HG03175 (cell line): ENCODE measurements around the gene ARHGAP21.
"Not testable (repeated sequence)": the region's sequence is repeated elsewhere in the genome, so short reads cannot be mapped to it uniquely, and the experiment has no call there.

Experiments
- ATAC-seq: cut with Tn5 transposase; IDR thresholded peaks from one replicate; pipeline ENCODE4 v1.9.1; 2021; ENCODE audit warnings: mild to moderate bottlenecking, moderate library complexity; ENCODE audit not compliant: unreplicated experiment

The ARHGAP21 gene

DNA sequence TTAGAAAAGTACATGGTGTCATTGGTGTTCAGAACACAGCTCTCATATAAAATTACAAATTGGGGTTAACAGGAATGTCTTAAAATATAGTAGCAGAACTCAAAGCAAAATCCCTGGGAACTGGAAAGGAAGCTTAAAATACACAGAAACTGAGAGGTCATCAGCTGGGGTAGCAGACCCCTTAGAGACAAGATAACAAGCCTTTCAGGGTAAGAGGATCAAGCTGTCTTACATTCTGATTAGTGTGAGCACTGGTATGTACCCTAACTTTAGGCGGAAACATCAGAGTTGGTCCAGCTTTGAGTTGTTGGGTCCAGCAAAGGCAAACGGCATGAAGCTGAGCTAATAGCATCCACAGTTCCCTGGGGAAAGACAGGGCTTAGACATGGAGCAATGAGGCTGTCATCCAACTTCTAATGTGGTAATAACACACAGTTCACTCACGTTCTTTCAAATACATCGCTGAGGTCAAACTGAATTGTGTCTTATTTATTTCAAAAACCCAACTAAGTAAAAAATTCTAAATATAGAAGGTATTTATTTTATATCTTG, 32.6 kb downstream of the ARHGAP21 start:
- no peak for ATAC-seq

DNA sequence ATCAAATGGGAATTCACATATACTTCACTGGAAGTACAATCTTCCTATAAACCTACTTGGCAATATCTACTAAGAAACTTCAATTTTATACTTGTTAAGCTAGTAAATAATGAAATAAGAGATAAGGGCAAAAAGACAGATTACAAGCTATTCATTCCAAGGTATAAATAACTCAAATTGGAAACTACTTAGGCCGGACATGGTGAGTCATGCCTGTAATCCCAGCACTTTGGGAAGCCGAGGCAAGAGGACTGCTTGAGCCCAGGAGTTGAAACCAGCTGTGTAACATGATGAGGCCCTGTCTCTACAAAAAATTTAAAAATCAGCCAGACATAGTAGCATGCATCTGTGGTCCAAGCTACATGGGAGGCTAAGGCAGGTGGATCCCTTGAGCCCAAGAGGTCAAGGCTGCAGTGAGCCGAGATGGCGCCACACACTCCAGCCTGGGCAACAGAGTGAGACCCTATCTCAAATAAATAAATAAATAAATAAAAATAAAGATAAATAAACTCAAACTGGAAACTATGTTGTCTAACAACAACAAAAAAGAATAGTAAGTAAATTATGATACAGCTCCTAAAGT, 37.6 kb downstream of the ARHGAP21 start:
- no peak for ATAC-seq

DNA sequence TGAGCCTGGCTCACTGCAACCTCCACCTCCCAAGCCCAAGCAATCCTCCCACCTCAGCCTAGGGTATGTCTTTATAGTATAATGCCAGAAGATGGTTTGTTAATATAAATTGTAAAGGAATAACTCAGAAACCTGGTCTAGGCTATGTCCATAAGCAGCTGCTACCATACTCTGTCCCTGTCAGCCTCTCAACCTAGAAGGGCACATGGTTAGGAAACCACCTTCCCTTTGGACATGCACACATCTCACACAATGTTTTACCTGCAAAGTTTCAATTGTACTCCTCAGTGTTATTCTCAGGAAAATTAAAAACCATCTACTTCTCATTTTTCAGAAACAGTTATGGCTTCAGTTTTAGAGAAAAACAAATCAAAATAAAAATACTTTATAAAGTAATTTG, 40.1 kb downstream of the ARHGAP21 start:
- no peak for ATAC-seq

DNA sequence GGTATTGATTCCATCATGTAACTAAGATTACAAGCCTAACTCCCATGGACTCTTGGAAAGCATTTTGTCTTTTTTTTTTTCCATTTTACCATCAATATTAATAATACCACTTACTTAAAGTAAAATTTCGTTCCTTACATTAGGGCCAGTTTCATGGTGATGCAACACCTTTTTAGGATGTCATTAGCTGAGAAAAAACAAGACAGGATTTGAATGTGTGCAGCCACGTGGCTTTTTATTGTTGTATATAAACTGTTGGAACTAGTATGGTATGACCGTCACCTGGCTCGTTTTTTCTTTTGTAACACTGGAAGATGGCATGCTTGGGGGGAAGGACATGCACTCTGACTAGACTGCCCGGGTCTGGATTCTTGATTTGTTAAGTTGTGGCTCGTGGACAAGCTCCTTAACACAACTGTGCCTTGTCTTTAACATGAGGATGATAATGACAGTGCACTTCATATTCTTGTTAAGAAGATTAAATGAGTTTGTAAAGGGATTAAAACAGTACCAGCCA, 42.1 kb downstream of the ARHGAP21 start:
- no peak for ATAC-seq

DNA sequence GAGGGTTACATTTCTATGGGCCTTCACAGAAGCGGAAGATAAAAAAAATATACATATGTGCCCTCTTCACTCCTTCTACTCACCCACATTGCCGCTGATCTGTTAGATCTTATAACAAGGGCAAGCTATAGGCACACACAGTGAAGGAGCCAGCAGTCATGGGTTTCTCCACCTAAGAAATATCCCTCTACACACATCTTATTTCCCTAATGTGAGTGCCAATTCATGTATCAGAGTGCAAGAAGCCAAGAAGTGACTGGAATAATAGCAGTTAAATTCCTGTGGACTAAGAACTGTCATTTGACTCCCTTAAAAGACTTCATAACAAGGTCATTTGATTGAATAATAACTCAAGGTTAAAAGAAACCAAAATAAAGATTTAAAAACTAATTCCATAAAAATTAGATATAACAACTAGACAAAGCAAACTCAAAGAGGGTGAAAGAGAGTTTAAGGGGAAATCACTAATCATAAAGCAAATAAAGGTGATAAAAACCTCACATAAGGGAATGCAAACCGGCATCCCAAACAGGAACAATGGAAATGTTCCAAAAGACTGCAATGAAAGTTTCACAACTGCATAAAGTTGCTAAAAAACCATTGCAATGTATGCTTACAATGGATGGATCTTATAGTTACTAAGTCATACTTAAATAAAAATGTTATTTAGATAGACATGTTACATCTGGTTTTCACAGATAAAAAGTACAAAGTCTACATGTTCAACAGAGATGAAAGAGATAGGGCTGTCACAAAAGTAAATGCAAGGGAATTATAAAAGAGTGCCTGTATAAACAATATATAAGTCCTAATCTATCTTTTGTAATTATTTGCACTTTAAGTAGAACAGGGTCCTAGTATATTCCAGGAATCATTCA, 42.8 kb downstream of the ARHGAP21 start:
- ATAC-seq, result no peak

DNA sequence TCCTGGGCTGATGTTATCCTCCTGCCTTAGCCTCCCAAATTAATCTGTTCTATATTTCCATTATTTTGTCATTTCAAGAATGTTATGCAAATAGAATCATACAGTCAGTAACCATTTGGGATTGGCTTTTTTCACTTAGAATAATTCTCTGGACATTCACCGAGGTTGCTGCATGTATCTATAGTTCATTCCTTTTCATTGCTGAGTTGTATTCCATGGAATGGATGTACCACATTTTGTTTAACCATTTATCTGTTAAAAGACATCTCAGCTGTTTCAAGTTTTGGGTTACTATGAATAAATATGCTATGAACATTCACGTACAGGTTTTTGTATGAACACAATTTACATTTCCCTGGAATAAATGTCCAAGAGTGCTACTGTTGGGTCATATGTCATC, 44.9 kb downstream of the ARHGAP21 start:
- ATAC-seq, result no peak

DNA sequence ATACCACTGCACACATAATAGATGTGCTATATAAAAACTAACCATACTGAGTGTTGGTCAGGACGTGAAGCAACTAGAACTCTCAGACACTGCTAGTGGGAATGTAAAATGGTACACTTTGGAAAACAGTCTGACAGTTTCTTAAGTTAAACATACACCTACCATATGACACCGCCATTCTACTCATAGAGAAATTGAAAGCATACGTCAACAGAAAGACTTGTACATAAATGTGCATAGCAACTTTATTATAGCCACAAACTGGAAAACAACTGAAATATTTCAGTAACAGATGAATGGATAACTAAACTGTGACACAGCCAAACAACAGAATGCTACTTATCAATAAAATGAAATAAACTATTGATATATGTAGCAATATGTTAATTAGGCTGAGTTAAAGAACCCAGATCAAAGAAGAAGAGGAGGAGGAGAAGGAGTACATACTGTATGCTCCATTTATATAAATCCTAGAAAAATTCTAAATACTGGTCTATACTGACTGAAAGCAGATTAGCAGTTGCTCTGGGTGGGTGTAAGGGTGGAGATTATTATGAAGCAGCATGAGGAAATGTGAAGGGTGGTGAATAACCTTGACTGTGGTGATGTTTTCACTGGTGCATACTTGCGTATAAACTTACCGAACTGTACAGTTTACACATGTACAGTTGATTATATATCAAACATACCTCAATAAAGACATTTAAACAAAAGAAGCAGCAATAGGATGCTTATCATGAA, 48.6 kb downstream of the ARHGAP21 start:
- peak; percentile 52 for ATAC-seq

DNA sequence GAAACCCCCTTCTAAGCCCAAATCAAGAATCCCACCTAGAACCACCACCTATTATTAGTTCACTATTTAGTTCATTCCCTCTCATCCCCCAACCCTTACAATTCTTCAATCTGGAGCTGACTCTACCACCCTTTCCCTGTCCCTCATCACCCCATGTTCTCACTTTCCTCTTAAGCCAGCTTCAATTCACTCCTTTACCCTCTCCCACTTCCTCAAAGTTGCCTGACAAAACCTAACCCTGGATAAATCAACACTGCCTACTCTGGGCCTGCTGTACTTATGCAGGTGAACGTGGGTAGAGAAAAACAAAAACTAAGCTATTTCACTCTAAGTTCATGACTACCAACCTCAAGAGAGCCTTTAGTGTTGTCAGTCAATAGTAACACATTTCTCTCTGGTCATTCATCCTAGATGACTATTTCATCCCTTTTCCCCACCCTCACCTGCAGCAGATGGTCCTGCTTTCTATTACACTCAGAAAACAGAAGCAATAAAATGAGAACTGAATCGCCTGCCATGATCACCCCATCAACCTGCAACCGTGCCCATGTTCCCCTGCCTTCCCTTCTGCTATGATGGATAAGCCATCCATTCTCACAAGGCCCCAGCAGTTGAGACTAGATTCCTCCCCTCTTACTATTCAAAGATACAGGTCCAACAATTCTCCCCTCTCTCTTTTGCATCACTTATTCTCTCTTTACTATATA, 52.6 kb downstream of the ARHGAP21 start:
- ATAC-seq, result no peak

DNA sequence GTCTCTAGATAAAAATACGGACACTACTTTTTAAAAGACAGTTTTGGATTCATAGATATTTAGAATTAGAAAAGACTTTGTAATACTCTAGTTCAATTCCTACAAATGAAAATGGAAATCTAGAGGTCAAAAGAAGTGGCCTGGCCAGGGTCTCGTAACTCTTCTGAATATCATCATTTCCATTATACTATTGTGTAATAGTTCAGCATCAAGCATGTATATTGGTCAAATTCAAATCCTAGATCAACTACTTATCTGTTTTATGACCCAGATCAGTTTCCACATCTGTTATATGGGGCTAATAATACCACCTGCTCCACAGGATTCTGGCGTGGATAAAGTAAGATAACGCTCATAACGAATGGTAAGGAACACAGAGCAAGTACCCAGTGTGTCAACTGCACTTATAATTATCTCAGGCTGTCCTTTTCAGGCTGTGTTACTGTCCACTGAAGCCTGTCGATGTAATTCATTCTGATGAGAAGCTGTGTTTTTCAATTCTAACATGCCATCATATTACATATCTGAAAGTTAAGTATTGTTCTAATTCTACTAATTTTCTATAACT, 54.3 kb downstream of the ARHGAP21 start:
- no peak for ATAC-seq

DNA sequence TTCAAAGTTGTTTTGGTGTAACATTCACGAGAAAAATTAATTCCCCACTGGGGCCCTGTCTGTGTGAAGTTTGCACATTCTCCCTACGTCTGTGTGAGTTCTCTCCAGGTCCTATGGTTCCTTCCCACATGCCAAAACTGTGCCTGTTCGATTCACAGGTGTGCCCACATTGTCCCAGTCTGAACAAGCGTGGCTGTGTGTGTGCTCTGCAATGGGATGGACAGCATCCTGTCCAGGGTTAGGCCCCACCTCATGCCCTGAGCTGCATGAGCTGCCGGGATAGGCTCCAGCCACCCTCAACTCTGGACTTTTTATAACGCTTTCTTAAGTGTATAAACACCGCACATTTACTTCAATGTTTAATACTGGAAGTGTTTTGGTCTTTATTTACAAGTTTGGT, 55.4 kb downstream of the ARHGAP21 start:
- no peak for ATAC-seq

DNA sequence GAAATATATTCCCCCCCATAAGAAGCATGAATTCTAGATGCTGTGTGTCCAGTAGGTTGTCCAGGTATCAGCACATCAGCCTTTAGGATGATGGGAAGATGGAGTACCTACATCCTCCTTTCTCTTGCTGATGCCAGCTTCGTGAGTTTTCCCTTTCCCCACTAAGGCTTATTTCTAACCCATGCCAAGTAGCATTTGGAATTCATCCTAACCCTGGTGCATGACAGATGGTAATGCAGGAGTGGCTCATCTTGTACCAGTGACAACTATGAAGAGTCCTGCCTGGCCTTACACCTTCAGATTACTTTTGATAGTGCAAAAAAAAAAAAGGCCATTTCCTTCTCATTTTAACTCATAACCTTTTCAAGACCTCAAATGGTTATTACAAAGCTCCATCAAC, 58.7 kb downstream of the ARHGAP21 start:
- ATAC-seq, result no peak

DNA sequence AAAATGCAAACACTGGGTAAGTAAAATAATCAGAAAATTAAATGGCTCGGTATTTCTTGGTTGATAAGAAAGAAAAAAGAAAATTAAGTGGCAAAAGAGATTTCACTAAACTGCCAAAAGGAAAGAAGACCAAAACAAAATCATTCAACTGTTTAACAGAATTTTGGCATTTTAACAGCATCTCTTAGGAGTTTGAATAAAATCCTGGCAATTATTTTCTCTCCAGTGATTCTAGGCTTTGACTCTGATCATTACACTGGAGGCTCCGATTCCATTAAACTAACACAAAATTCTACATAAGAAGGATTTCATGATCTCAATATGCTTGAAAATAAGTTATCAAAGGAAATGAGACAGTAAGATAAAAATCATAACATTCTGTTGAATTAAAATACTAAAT, 62.3 kb downstream of the ARHGAP21 start:
- no peak for ATAC-seq

DNA sequence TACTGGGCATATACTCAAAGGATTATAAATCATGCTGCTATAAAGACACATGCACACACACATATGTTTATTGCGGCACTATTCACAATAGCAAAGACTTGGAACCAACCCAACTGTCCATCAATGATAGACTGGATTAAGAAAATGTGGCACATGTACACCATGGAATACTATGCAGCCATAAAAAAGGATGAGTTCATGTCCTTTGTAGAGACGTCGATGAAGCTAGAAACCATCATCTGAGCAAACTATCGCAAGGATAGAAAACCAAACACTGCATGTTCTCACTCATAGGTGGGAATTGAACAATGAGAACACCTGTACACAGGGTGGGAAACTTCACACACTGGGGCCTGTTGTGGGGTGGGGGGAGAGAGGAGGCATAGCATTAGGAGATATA, 65.4 kb downstream of the ARHGAP21 start:
- ATAC-seq, result not testable (repeated sequence)

DNA sequence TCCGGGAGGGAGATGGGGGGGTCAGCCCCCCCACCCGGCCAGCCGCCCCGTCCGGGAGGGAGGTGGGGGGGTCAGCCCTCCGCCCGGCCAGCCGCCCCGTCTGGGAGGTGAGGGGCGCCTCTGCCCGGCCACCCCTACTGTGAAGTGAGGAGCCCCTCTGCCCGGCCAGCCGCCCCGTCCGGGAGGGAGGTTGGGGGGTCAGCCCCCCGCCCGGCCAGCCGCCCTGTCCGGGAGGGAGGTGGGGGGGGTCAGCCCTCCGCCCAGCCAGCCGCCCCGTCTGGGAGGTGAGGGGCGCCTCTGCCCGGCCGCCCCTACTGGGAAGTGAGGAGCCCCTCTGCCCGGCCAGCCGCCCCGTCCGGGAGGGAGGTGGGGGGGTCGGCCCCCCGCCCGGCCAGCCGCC, 67.4 kb downstream of the ARHGAP21 start:
- not testable (repeated sequence) for ATAC-seq

DNA sequence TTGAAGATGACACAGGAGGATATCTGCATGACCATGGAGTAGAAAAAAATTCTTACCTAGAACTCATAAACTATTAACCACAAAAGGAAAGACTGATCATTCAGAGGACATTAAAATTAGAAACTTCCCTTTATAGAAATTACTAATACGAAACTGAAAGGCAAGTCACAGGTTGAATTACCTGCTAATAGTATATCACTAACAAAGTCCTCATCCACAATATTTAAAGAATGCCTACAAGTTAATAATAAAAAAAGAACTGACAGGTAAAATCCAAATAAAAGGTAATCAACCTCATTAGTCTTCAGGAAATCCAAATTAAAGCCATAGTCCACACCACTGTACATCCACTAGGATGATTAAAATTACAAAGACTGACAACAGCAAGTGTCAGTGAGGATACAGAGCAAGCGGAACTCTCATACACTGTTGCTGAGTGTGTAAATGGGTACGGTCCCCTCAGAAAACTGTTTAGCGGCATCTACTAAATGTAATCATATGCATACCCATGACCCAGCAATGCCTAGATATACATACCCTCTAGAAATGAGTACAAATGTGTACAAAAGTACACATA, 71.2 kb downstream of the ARHGAP21 start:
- peak; percentile 89 for ATAC-seq

DNA sequence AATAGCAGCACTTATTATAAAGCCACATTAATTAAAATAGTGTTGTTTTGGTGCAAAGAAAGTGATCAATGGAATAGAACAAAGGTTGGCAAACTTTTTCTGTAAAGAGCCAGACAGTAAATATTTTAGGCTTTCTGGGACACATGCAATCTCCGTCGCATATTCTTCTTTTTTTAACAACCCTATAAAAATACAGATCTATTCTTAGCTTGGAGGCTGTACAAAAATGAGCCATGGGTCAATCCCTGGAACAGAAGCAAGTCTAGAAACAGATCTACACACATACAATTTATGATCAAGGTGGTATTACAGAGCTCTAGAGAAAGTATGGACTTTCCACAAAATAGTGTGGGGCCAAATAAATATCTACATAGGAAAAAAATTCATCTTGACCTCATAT, 71.8 kb downstream of the ARHGAP21 start:
- peak; percentile 3 for ATAC-seq

DNA sequence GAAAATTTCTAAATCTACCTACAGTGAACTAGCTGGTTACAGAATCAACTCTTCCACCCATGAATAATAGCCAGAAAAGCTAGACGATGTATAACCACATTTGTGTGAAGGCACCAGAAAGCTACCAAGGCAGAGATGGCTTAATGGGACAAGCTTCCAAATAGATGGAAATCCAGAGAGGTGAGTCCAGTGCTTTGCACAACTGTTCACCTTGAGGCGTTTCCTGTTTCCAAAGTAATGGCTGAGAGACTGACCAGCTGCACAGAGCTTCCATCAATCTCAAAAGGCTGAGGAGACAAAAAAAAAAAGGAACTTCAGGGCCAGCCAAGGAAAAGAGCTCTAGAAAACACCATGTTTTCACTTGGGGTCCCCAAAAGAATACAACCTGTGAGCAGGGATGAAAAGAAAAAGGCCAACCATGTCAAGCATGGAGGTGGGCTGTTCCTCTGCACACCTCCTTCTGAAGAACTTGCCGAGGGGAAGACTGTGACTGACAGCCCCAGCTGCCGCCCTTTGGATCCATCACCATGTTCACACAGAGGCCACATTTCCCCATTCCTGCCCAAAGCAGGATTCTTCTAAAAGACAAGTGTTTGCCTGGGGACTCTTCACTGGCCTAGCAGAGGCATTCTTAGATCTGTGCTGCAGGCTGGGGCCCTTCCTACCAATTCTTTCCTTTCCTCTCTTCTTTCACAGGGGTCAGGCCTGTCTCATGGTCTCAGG, 72.9 kb downstream of the ARHGAP21 start:
- no peak for ATAC-seq

DNA sequence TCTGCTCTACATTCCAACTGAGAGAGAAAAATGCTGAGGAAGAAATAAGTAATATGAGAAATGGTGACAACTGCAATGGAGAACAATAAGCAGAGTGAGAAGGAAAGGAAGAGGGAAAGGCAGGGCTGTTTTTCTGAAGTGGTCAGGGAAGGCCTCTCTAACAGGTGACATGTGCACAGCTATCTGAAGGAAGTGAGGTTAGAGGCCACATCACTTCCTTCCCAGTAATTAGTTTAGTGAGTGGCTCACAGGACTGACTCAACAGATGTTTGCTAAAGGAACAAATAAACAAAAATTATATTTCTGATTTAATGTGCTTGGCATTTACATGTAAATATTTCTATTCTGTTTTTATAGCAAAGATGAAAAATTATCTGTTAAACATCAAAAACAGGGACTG, 77.9 kb downstream of the ARHGAP21 start:
- no peak for ATAC-seq

DNA sequence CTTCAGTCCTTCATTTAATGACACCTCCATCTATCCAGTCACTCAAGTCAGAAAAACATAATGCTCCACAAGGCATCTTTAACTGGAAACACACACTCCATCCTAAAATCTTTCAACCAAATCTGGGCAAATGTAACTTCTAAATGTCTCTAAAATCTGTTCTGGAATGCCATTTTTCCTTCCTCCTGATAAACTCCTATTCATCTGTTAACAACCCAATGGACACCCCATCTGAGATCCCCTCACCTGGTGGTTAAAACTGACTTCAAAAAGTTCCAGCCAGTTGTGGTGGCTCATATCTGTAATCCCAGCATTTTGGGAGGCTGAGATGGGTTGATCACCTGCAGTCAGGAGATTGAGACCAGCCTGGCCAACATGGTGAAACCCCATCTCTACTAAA, 78.7 kb downstream of the ARHGAP21 start:
- ATAC-seq, result no peak
